Lung (tissue), 12 donors: ENCODE results near the gene FGF21. TPM values are rescaled to one million over a fixed set of nuclear protein-coding genes. Genes with fewer than 3 reads are reported as not detected.

ENCODE experiments used
- ATAC-seq: fragments of 200-7000 bp; cut with Tn5 transposase; one replicate; pipeline ENCODE4 v1.9.1; 2020; ENCODE audit warnings: moderate number of reproducible peaks; ENCODE audit not compliant: insufficient read depth, low FRiP score
- DNase-seq, 3 donors: peaks; one replicate each; pipeline ENCODE4 v3.0.0-alpha.2; 2013 to 2017
- H3K27ac ChIP-seq, 2 donors: one replicate each; pipeline ENCODE4 v1.5.1; 2013; ENCODE audit warnings: mild to moderate bottlenecking in 2 of 2, moderate library complexity in 2 of 2, control low read depth in 1 of 2, inconsistent platforms in 1 of 2, low read depth in 1 of 2, low read length in 1 of 2
- H3K27me3 ChIP-seq, 3 donors: one replicate each; pipeline ENCODE4 v1.5.1; 2013; ENCODE audit warnings: low read length in 2 of 3; ENCODE audit not compliant: control insufficient read depth in 3 of 3, insufficient read depth in 3 of 3
- H3K36me3 ChIP-seq, 4 donors: one replicate each; pipeline ENCODE4 v1.5.1; 2013; ENCODE audit warnings: low read length in 4 of 4, mild to moderate bottlenecking in 1 of 4, moderate library complexity in 1 of 4; ENCODE audit not compliant: control insufficient read depth in 4 of 4, insufficient read depth in 4 of 4
- H3K4me1 ChIP-seq, 5 donors: one replicate each; pipeline ENCODE4 v1.5.1; 2013; ENCODE audit warnings: low read length in 5 of 5, mild to moderate bottlenecking in 2 of 5, moderate library complexity in 1 of 5; ENCODE audit not compliant: control insufficient read depth in 5 of 5, insufficient read depth in 5 of 5
- H3K4me3 ChIP-seq: one replicate; pipeline ENCODE4 v1.5.1; 2013; ENCODE audit warnings: mild to moderate bottlenecking, control low read depth, moderate library complexity
- H3K9ac ChIP-seq, 2 donors: one replicate each; pipeline ENCODE4 v1.5.1; 2013; ENCODE audit warnings: low read length in 2 of 2, control low read depth in 1 of 2; ENCODE audit not compliant: insufficient read depth in 1 of 2
- H3K9me3 ChIP-seq, 4 donors: one replicate each; pipeline ENCODE4 v1.5.1; 2013; ENCODE audit warnings: low read length in 3 of 4, mild to moderate bottlenecking in 1 of 4, moderate library complexity in 1 of 4; ENCODE audit not compliant: control insufficient read depth in 4 of 4, insufficient read depth in 3 of 4
- WGBS, 2 donors: extraction: QIAGEN DNeasy Blood & Tissue Kit; methylation state at CpG; one replicate each; pipeline ENCODE4 v1.1.7; 2013; 5-methylcytosine and 5-hydroxymethylcytosine counted together
- polyA plus RNA-seq, 2 donors: library from polyadenylated mRNA; stranded (reverse); fragments of 200-250 nt; gene quantifications; one replicate each; pipeline ENCODE4 v1.2.1, GENCODE V29; 2013
- total RNA-seq, 2 donors: library from RNA; depleted of rRNA in 1 of 2; stranded (reverse); fragments of >200 nt in 1 of 2; gene quantifications; one replicate each; pipeline ENCODE4 v1.2.1, GENCODE V29; 2014 to 2021
- TF ChIP-seq, protein P1 (sequence below): IDR thresholded peaks from 2 replicates; pipeline ENCODE4 v1.5.1; 2012; ENCODE audit warnings: mild to moderate bottlenecking; ENCODE audit errors: control extremely low read depth, extremely low read depth
- donor health status: control.
- donor health status: control.
- donor health status: Bipolar disorder and iron deficiency.
- donor health status: healthy.
- donor health status: DM: yes; HTN: yes; CAD: no.

The FGF21 gene
- total and polyA plus RNA-seq, 4 donors, result not detected

DNA sequence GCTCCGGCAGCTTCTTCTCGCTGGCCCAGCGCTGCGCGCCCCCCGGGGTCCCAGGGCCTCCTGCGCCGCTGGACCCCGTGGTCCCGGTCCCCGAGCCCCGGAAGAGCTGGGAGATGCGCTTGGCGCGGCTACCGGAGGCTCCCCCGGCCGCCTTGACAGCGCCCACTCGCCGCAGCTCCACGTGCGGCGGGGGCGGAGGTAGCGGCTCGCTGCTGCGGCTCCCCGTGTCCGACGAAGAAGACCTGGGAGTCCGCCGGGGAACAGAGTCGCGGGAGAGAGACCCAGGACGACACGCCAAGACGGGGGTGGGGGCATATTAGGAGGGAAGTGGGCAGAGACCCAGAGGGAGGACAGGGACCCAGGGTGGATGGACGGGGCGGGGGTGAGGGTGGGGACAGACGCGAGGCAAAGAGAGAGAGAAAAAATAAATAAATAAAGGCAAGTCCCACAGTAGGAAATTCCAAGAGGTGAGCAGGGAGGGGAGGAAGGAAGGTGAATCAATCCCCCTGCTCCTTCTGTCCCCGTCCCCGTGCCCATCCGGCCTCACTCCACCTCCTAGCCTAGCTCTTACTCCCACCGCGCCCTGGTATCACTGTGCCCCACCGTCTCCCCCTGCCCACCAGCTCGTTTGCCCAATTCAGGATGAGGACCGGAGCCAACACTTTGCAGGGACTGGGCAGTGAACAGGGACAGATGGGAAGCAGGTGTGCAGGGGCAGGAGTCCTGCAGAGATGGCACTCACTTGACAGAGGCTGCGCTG, 15.7 kb upstream of the FGF21 start:
- peak overlapping the region; percentile 74 for H3K4me3 ChIP-seq
- ATAC-seq, result no peak
- peaks cover 0 to 16% (median 9%) of the 10 kb centered on the region in 3 donors for H3K27me3 ChIP-seq
- TF ChIP-seq, protein P1, sequence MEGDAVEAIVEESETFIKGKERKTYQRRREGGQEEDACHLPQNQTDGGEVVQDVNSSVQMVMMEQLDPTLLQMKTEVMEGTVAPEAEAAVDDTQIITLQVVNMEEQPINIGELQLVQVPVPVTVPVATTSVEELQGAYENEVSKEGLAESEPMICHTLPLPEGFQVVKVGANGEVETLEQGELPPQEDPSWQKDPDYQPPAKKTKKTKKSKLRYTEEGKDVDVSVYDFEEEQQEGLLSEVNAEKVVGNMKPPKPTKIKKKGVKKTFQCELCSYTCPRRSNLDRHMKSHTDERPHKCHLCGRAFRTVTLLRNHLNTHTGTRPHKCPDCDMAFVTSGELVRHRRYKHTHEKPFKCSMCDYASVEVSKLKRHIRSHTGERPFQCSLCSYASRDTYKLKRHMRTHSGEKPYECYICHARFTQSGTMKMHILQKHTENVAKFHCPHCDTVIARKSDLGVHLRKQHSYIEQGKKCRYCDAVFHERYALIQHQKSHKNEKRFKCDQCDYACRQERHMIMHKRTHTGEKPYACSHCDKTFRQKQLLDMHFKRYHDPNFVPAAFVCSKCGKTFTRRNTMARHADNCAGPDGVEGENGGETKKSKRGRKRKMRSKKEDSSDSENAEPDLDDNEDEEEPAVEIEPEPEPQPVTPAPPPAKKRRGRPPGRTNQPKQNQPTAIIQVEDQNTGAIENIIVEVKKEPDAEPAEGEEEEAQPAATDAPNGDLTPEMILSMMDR, result no peak
- H3K36me3 ChIP-seq, result peaks cover 0 to 7% (median 0%) of the 10 kb centered on the region in 4 donors
- H3K9ac ChIP-seq, result no peak overlapping the region
- 6 to 11% methylated on average over 46 to 51 of the region's 51 CpGs for WGBS, 2 donors
- DNase-seq, result no peak
- peaks cover 0 to 20% (median 0%) of the 10 kb centered on the region in 5 donors for H3K4me1 ChIP-seq
- peak overlapping the region; percentile 80 for H3K27ac ChIP-seq
- no peaks in the 10 kb centered on the region for H3K9me3 ChIP-seq

DNA sequence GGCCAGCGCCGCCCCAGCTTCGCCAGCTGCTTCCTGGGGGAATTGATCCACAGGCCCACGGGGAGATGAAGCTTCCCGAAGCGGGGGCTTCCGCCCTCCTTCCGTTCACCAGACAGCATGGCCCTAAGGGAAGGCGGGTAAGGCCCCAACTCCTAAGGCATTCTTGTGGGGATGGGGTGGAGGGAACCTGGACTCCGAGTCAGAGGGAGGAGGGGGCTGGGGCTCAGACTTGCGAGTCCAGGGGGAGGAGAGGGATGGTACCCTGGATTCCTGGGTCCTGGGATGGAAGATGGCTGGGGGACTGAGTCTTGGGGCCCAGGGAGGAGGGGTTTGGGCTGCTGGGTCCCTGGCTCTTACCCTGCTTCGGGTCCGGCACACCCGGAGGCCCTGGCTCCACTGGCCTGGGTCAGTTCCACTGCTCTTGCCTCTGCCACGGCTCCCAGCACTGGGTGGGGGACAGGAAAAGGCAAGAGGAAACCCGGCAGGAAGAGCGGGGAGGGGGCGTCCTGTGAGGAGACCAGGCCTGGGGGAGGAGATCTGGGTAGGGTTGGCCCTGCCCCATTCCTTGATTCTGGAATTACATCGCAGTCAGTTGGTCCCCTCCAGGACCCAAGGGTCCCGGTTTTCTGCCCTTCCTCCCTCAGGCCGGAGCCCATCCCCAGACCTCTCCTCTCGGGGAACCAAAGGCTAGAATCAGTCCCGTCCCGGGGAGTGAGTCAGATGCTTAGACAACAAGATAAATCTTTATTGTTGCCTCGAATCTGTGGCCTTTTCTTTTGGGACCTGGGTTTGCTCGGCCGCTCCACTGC, 15.0 kb upstream of the FGF21 start, which contains the start of gene RASIP1:
RASIP1 (minus strand) TSS at position 447 of the 809 bp plus-strand sequence; CDS start at position 119, 328 bp downstream.
- 30 to 49% methylated on average over 26 to 27 of the region's 27 CpGs for WGBS, 2 donors
- H3K36me3 ChIP-seq, result peaks cover 0 to 3% (median 0%) of the 10 kb centered on the region in 4 donors
- H3K27me3 ChIP-seq, result peaks cover 0 to 16% (median 12%) of the 10 kb centered on the region in 3 donors
- DNase-seq (no peak), ATAC-seq (no peak)
- TF ChIP-seq, protein P1, result no peak
- H3K4me3 ChIP-seq, result peak within 1 kb of the TSS; percentile 74
- no peaks in the 10 kb centered on the region for H3K9me3 ChIP-seq
- peak within 1 kb of the TSS; percentile 80 for H3K27ac ChIP-seq
- no peak within 1 kb of the TSS for H3K9ac ChIP-seq
- H3K4me1 ChIP-seq, result peaks cover 0 to 20% (median under 1%) of the 10 kb centered on the region in 5 donors

DNA sequence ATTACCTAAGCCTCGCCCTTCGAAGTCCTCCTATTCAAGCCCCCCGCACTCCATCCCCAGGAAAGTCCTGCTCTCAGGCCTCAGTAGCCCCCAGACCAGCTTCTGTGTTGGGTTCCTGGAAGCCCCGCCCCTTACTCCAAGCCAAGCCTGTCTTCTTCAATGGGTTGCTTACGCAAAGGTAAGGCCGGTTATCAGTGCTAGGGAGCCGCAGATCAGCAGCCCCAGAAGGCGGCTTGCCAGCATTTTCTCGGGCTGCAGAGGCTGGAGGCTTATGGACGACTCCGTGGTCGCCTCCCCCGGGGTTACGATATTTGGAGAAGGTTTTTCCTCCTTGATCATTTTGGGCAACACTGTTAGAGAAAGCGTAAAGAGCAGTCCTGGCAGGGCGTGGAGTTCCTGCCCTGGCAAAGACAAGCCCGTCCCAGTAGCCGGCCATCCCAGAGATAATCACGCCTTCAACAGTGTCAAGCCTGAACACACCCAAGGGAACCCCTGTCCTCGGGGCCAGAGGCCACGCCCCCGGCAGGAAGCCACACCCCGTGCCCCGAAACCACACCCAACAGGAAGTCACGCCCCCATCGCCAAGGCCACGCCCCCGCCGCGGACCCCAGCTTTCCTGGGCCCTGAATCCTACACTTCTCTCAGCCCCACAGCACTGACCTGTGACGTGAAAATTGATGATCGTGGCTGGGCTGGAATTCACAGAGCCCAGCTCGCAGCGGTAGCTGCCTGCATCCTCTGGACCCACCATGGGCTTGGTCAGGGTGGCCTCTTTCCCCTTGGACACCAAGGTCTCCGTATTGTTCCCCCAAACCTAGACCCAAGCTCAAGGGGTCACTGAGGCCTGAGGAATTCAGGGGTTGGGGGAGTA, 14.0 kb upstream of the FGF21 start:
- no peak for DNase-seq
- WGBS, 2 donors, result 35 to 40% methylated on average over 35 of the region's 35 CpGs
- no peak overlapping the region for H3K9ac ChIP-seq

More for the DNA sequence above, 14.0 kb upstream of the FGF21 start:
- Histone ChIP-seq H3K27me3 (peaks cover 0 to 19% (median 19%) of the 10 kb centered on the region in 3 donors), H3K36me3 (peaks cover 0 to under 1% (median 0%) of the 10 kb centered on the region in 4 donors), H3K4me3 (peak overlapping the region; percentile 22), H3K9me3 (peaks cover 0 to under 1% (median 0%) of the 10 kb centered on the region in 4 donors), H3K27ac (peak overlapping the region; percentile 78 to 80), H3K4me1 (peaks cover 0 to 21% (median 2%) of the 10 kb centered on the region in 5 donors)
- TF ChIP-seq, protein P1, result no peak
- ATAC-seq, result no peak
